CD4-positive, alpha-beta memory T cell (primary cell): Measurements from ENCODE around the gene PCBP3. TPM values are rescaled to one million over a fixed set of nuclear protein-coding genes. Genes with fewer than 3 reads are reported as not detected.
"Not testable (repeated sequence)": the region's sequence is repeated elsewhere in the genome, so short reads cannot be mapped to it uniquely, and the experiment has no call there.

ENCODE experiments used
- CTCF ChIA-PET: fragments of 350-600 bp; sonication (Branson Sonifier 250); formaldehyde crosslinking; loops from one replicate; lab custom pipeline; 2021; ENCODE audit warnings: inconsistent platforms; ENCODE audit not compliant: partially characterized antibody; lab: Charles Lee
- POLR2A ChIA-PET: fragments of 350-600 bp; sonication (Branson Sonifier 250); formaldehyde crosslinking; loops from one replicate; lab custom pipeline; 2021; ENCODE audit not compliant: partially characterized antibody; lab: Charles Lee
- DNase-seq, 5 donors: peaks; one replicate each; pipeline versions ENCODE4 v3.0.0 to v3.0.0-alpha.2; 2020 to 2022; ENCODE audit warnings: mixed read lengths in 1 of 5
- H3K27ac ChIP-seq: one replicate; pipeline ENCODE4 v1.7.0; 2013; ENCODE audit warnings: low read depth, low read length
- H3K27me3 ChIP-seq: 2 replicates; pipeline ENCODE4 v1.7.0; 2013; ENCODE audit warnings: mild to moderate bottlenecking, low read length, moderate library complexity; ENCODE audit not compliant: insufficient read depth
- H3K36me3 ChIP-seq: 2 replicates; pipeline ENCODE4 v1.7.0; 2013; ENCODE audit warnings: mild to moderate bottlenecking, low read length, moderate library complexity; ENCODE audit not compliant: insufficient read depth
- H3K4me1 ChIP-seq: 2 replicates; pipeline ENCODE4 v1.7.0; 2013; ENCODE audit warnings: mild to moderate bottlenecking, low read length, moderate library complexity; ENCODE audit not compliant: insufficient read depth
- H3K4me3 ChIP-seq, 2 donors: one replicate each; pipeline ENCODE4 v1.7.0; 2013; ENCODE audit warnings: low read length in 2 of 2, mild to moderate bottlenecking in 1 of 2
- H3K9me3 ChIP-seq, 2 donors: one replicate each; pipeline ENCODE4 v1.7.0; 2013; ENCODE audit warnings: low read length in 2 of 2, control low read depth in 1 of 2; ENCODE audit not compliant: control insufficient read depth in 1 of 2
- H3K27ac Mint-ChIP-seq, 7 donors: one replicate each; pipeline ENCODE4 v1.8.0; 2020 to 2021; ENCODE audit warnings: mixed read lengths in 7 of 7, mild to moderate bottlenecking in 6 of 7, inconsistent platforms in 3 of 7, moderate library complexity in 3 of 7
- H3K27me3 Mint-ChIP-seq, 2 donors: one replicate each; pipeline ENCODE4 v1.8.0; 2020 to 2021; ENCODE audit warnings: mixed read lengths in 2 of 2
- H3K36me3 Mint-ChIP-seq, 2 donors: one replicate each; pipeline ENCODE4 v1.8.0; 2020 to 2021; ENCODE audit warnings: mixed read lengths in 2 of 2, inconsistent platforms in 1 of 2, mild to moderate bottlenecking in 1 of 2
- H3K4me1 Mint-ChIP-seq, 4 donors: one replicate each; pipeline ENCODE4 v1.8.0; 2020 to 2021; ENCODE audit warnings: mixed read lengths in 4 of 4, mild to moderate bottlenecking in 1 of 4
- H3K4me3 Mint-ChIP-seq, 8 donors: one replicate each; pipeline ENCODE4 v1.8.0; 2020 to 2021; ENCODE audit warnings: mixed read lengths in 8 of 8, mild to moderate bottlenecking in 7 of 8, moderate library complexity in 6 of 8, inconsistent platforms in 3 of 8
- H3K9me3 Mint-ChIP-seq, 8 donors: one replicate each; pipeline ENCODE4 v1.8.0; 2020 to 2021; ENCODE audit warnings: mixed read lengths in 8 of 8, mild to moderate bottlenecking in 5 of 8, inconsistent platforms in 3 of 8, moderate library complexity in 1 of 8
- intact Hi-C: fragments of 100-400 bp; cut with micrococcal nuclease; formaldehyde crosslinking; loops from one replicate; pipeline ENCODE4 v1.15.1; 2023
- polyA plus RNA-seq, 2 donors: library from polyadenylated mRNA; unstranded; fragments of 300-500 nt; fragmentation: Illumina TruSeq; gene quantifications; one replicate each; pipeline ENCODE4 v1.2.3, GENCODE V29; 2021
- total RNA-seq, 2 experiments: library from RNA; stranded (reverse); gene quantifications; one replicate each; pipeline ENCODE4 v1.2.3, GENCODE V29; 2021

PCBP3 gene
- total and polyA plus RNA-seq, 4 experiments from 2014 or later: 0.36 to 1.6 (median 1.0) TPM

GRCh38 chr21:45618846-45619485, 24.6 kb upstream of the PCBP3 start:
- no peaks in the 10 kb centered on the region for H3K36me3 ChIP-seq
- no peak overlapping the region for H3K27ac ChIP-seq
- H3K9me3 ChIP-seq: no peaks in the 10 kb centered on the region
- peaks cover 3 to 8% of the 10 kb centered on the region in 2 donors for H3K27me3 Mint-ChIP-seq
- CTCF ChIA-PET: interaction anchor here (1.2 kb wide), 1 partner anchor 17 kb away, joined by 3 read pairs; no protein-coding TSS in a partner anchor
- intact Hi-C loops: no loop called here
- no peaks in the 10 kb centered on the region for H3K27me3 ChIP-seq
- H3K9me3 Mint-ChIP-seq: peaks cover 0 to 3% (median 0%) of the 10 kb centered on the region in 8 donors
- H3K27ac Mint-ChIP-seq: peak overlapping the region in 5 of 7 donors; percentile 29 to 99 (median 75)
- DNase-seq: no peak
- POLR2A ChIA-PET: no interaction called here
- peaks cover 0 to 2% of the 10 kb centered on the region in 2 donors for H3K36me3 Mint-ChIP-seq
- H3K4me3 Mint-ChIP-seq: no peak overlapping the region
- no peak overlapping the region for H3K4me3 ChIP-seq
- peaks cover 19 to 30% (median 22%) of the 10 kb centered on the region in 4 donors for H3K4me1 Mint-ChIP-seq
- peaks cover 27% of the 10 kb centered on the region for H3K4me1 ChIP-seq

DNA sequence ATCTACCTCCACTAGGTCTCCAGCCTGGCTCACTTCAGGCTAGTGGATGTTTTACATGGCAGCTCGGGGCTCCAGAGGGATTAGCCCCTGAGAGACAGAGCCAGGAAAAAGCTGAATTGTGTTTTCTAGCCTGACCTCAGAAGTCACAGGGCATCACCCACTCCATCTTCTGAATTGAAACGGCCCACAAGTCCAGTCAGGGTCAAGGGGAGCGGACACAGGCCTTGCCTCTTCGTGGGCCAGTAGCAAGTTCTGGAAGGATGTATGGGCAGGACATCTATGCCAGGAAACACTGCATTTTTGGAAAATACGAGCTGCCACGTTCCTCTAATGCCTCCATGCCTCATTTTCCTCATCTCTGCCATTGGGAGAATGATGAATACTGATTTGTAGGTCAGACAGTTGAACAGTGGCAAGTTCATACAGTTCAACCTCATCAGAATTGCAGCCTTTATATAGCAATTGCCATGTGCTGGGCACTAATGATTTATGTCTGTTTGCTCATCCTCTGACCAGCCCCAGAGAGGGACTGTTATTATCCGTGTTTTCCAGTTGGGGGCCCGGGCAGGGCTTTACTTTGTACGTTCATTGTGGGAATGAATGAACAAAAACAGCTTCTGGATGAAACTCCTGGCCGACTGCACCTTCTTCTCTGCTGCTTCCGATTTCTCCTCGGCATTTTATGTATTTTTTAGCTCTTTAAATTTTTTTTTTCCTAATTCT, 23.2 kb upstream of the PCBP3 start:
- Histone ChIP-seq H3K27ac (no peak overlapping the region), H3K27me3 (no peaks in the 10 kb centered on the region), H3K4me3 (no peak overlapping the region), H3K36me3 (no peaks in the 10 kb centered on the region), H3K4me1 (peaks cover 13% of the 10 kb centered on the region), H3K9me3 (no peaks in the 10 kb centered on the region)
- H3K36me3 Mint-ChIP-seq: no peaks in the 10 kb centered on the region
- POLR2A ChIA-PET: no interaction called here
- intact Hi-C loops: no loop called here
- H3K4me1 Mint-ChIP-seq: peaks cover 15 to 21% (median 18%) of the 10 kb centered on the region in 4 donors
- peaks cover 0 to 3% (median 0%) of the 10 kb centered on the region in 8 donors for H3K9me3 Mint-ChIP-seq
- H3K27me3 Mint-ChIP-seq: peaks cover 3 to 4% of the 10 kb centered on the region in 2 donors
- no peak for DNase-seq
- no peak overlapping the region for H3K4me3 Mint-ChIP-seq
- peak overlapping the region in 2 of 7 donors; percentile 35 to 44 for H3K27ac Mint-ChIP-seq
- CTCF ChIA-PET: interaction anchor here (1.4 kb wide), 2 partner anchors 23 to 24 kb away, joined by 3 read pairs; no protein-coding TSS in a partner anchor

- H3K36me3 ChIP-seq, H3K4me3 ChIP-seq, H3K36me3 Mint-ChIP-seq, H3K27me3 ChIP-seq, DNase-seq, H3K4me1 ChIP-seq, H3K9me3 Mint-ChIP-seq, POLR2A ChIA-PET, H3K27ac ChIP-seq, H3K4me3 Mint-ChIP-seq, intact Hi-C loops, H3K4me1 Mint-ChIP-seq, H3K9me3 ChIP-seq, H3K27me3 Mint-ChIP-seq: not testable (repeated sequence)
- H3K27ac Mint-ChIP-seq: peak overlapping the region in 2 of 7 donors; percentile 8 to 24
- CTCF ChIA-PET: interaction anchor here (1.4 kb wide), 2 partner anchors 24 to 25 kb away, joined by 3 read pairs; no protein-coding TSS in a partner anchor
Measured at GRCh38 chr21:45621435-45622331, 21.8 kb upstream of the PCBP3 start.

DNA sequence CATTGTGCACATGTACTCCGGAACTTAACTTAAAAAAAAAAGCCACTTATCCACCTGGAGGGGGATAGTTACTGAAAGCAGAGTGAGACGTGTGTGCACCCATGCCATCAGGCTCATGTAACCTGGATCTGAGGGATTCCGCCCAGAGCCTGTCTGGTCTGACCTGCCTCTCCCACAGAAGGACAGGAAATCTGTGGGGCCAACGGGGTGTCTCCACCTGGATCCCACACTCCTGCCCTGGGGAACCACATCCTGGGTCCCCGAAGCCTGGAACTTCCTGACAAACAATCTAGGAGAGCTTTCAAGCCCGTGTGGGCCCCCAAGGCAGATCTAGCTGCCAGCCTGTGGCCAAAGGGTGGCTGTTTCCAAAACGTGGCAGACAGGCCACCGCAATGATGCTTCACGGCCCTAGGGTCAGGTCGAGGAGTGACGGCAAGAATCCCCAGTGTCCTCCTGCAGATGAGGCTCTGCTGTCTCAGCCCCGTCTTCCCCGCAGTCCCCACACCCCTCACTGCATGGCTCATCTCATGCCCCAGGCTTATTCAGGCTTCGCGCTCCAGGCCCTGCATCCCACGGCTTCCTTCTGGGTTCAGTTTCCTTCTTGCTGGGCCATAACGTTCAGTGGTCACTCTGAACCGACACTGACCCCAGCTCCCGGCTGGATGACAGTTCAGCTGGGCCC, 21.0 kb upstream of the PCBP3 start:
- no peaks in the 10 kb centered on the region for H3K36me3 Mint-ChIP-seq
- no peak overlapping the region for H3K27ac Mint-ChIP-seq
- Histone ChIP-seq H3K4me3 (no peak overlapping the region), H3K36me3 (no peaks in the 10 kb centered on the region), H3K27ac (no peak overlapping the region), H3K9me3 (no peaks in the 10 kb centered on the region), H3K4me1 (no peaks in the 10 kb centered on the region), H3K27me3 (no peaks in the 10 kb centered on the region)
- no peak overlapping the region for H3K4me3 Mint-ChIP-seq
- peaks cover 0 to 3% (median 0%) of the 10 kb centered on the region in 8 donors for H3K9me3 Mint-ChIP-seq
- H3K27me3 Mint-ChIP-seq: peaks cover 3% of the 10 kb centered on the region in 2 donors
- CTCF ChIA-PET: no interaction called here
- peaks cover 0 to 8% (median under 1%) of the 10 kb centered on the region in 4 donors for H3K4me1 Mint-ChIP-seq
- DNase-seq: no peak
- intact Hi-C loops: no loop called here
- POLR2A ChIA-PET: no interaction called here

- Mint-ChIP-seq H3K4me3 (no peak overlapping the region), H3K36me3 (no peaks in the 10 kb centered on the region), H3K4me1 (peaks cover 0 to 8% (median 0%) of the 10 kb centered on the region in 4 donors), H3K27me3 (peaks cover 3 to 6% of the 10 kb centered on the region in 2 donors), H3K27ac (peak overlapping the region in 5 of 7 donors; percentile 18 to 65 (median 42)), H3K9me3 (peaks cover 0 to 3% (median 0%) of the 10 kb centered on the region in 8 donors)
- no peaks in the 10 kb centered on the region for H3K27me3 ChIP-seq
- H3K4me1 ChIP-seq: no peaks in the 10 kb centered on the region
- H3K36me3 ChIP-seq: no peaks in the 10 kb centered on the region
- POLR2A ChIA-PET: no interaction called here
- H3K9me3 ChIP-seq: no peaks in the 10 kb centered on the region
- no peak overlapping the region for H3K4me3 ChIP-seq
- H3K27ac ChIP-seq: no peak overlapping the region
- CTCF ChIA-PET: no interaction called here
- DNase-seq: no peak
- intact Hi-C loops: no loop called here
Measured at GRCh38 chr21:45623436-45623835, 20.1 kb upstream of the PCBP3 start.

DNA sequence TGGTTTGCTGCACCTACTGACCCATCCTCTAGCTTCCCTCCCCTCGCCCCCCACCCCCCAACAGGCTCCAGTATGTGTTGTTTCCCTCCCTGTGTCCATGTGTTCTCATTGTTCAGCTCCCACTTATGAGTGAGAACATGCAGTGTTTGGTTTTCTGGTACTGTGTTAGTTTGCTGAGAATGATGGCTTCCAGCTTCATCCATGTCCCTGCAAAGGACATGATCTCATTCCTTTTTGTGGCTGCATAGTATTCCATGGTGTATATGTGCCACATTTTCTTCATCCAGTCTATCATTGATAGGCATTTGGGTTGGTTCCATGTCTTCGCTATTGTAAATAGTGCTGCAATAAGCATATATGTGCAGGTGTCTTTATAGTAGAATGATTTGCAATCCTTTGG, 17.4 kb upstream of the PCBP3 start:
- H3K9me3 ChIP-seq, H3K4me3 Mint-ChIP-seq, H3K27me3 ChIP-seq, H3K4me1 ChIP-seq, H3K27ac ChIP-seq, CTCF ChIA-PET, H3K27me3 Mint-ChIP-seq, POLR2A ChIA-PET, intact Hi-C loops, DNase-seq, H3K36me3 Mint-ChIP-seq, H3K36me3 ChIP-seq, H3K4me3 ChIP-seq, H3K4me1 Mint-ChIP-seq, H3K27ac Mint-ChIP-seq, H3K9me3 Mint-ChIP-seq: not testable (repeated sequence)
